ENCODE data around the gene TMEM60. TPM values are rescaled to one million over a fixed set of nuclear protein-coding genes. Genes with fewer than 3 reads are reported as not detected.
"Not testable (repeated sequence)": the region's sequence is repeated elsewhere in the genome, so short reads cannot be mapped to it uniquely, and the experiment has no call there.

The TMEM60 gene
- total RNA-seq, 1 experiment from 2014 or later, result 37.0 TPM

DNA sequence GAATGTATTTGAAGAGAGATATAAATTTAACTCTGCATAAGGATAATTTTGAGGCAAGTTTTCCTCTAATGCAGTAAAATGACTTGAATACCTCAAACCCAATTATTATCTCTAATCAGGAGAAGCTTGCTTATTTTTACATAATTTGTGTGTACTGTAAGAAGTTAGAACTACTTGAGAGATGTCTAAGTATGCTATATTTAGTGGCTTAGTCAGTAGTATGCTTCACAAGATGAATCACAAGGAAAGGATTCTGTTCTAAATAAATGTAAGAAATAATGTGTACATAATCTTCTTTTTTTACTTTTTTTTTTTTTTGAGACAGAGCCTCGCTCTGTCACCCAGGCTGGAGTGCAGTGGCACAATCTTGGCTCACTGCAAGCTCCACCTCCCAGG lies 14.1 kb upstream of the TMEM60 start:
- no peak for DNase-seq (ENCODE audit: extremely low read depth, low read depth)

DNA sequence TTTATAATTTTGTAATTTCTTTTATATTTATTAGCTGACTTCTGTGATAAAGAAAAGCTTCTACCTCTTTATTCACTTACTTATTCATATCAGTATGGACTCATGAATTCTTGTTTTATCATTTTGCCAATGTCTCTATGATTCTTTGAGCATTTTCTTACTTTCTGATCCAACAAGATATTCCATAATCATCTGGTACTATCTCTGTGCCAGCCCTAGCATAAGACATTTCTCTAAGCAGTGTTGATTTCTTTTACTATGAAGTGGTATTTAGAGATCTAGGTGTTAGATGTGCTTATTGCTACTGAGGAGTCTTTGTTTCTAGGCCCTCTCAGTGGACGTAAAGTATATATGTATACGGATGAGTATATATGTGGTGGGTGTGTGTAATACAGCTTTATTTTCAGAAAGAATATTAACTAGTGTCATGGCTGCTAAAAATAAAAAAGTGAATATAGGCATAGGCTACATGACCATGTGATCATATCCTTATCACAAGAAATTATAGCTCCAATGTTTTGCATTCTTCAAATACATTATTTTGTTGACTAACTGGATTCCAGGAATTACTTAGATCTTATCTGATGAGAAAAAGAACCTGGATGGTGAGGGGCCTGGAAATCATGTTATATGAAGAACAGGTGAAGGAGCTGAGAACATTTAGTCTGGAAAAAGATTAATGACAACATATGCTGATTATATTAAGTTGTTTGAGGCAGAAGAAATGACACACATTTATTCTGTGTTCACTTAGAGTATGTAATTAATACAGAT lies 13.5 kb upstream of the TMEM60 start:
- DNase-seq (ENCODE audit: extremely low read depth, low read depth), result no peak

DNA sequence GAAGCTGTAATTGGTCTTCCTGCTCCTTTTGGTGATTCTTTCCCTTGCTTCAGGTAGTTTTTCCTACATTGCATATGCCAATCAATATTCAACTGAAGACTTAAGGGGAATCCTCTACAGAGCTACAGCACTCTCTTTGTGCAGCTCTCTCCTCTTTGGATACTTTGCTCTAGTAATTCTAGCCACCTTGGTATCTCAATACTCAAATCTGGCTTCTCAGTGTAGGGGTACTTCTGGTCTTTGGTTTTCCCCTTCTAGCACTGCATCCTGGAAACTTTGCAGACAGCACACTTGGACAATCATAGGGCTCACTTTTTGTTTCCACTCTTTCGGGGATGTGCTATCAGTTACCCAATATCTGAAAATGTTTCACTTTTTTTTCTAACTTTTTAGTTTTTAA lies 10.3 kb upstream of the TMEM60 start:
- DNase-seq (ENCODE audit: extremely low read depth, low read depth), result no peak

DNA sequence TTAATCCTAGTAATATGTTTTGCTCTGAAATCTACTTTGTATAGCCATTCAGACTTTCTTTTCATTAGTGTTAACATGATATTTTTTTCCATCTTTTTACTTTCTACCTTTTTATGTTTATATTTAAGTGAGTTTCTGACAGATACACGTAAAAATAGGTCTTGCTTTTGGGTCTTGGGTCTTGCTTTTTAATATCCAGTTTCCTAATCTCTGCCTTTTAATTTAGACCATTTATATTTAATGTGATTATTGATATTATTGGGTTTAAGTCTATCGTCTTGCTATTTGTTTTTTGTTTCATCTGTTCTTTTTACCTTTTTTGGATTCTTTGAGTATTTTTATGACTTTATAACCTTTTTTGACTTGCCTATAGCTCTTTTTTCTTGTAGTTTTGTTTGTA lies 8.2 kb upstream of the TMEM60 start:
- DNase-seq (ENCODE audit: extremely low read depth, low read depth), result no peak

DNA sequence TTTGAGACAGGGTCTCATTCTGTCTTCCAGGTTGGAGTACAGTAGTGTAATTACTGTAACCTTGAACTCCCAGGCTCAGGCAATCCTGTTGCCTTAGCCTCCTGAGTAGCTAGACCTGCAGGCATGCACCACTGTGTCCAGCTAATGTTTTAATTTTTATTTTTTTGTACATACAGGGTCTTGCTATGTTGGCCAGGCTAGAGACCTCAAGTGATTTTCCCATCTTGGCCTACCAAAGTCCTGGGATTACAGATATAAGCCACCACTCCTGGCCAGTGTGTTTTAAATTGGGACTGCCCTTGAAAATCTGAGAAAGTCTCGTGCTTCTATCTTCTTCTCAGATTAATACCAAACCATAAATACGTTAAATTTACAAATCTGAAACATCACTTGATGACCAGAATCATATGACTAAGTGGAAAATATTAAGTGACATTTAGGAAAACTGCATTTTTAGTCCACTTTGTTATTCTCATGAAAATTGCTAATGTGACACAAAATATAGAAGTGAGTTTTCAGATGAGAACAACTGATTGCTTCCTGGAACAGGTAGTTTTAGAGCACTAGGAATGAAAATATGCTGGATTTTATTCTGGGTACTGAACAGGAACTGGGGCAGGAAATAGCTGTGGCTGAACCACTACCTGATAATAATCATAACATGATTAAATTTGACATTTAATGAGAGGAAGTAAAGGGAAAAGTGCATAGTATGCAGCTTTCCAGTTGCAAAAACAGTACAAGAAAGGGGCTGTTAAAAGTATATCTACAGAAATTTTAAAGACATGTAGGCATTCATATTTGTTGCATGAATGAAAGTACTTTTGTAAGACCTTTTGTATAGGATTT lies 4.5 kb upstream of the TMEM60 start:
- DNase-seq (ENCODE audit: extremely low read depth, low read depth), result no peak

DNA sequence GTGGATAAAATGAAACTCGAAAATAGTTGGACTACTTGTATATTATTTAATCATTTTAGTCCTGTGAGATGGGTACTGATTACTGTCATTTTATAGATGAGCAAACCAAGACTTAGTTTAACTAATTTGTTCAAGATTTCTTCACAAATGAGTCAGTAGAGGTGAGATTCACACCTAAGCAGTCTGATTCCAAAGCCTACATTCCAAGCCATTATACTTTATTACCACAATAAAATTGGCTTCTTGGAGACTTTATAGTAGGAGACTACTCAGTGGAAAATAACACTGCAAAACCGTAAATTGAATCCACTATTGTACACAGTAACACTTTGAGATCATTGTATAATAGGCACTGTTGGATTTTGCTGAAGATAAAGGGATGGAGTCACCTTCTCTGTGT lies 2.5 kb upstream of the TMEM60 start:
- DNase-seq (ENCODE audit: extremely low read depth, low read depth), result no peak

DNA sequence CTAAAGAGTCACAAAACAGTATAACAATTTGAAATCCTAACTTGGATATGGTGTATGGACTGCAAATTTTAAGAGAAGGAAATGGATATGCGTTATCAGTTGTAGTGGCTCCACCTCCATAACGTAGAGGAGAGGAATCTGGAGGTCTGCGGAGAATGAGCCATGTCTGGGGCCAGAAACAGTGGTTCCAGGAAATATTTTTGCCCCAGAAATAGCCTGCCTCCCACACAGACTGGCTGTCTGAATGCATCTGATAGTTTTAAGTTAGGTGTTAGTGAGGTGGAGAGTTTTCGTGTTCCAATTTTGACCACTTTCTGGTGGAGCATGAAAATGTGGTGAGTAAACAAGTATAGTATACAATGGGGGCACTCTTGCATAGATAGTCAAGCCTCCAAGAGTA lies 1.9 kb upstream of the TMEM60 start:
- no peak for DNase-seq (ENCODE audit: extremely low read depth, low read depth)

DNA sequence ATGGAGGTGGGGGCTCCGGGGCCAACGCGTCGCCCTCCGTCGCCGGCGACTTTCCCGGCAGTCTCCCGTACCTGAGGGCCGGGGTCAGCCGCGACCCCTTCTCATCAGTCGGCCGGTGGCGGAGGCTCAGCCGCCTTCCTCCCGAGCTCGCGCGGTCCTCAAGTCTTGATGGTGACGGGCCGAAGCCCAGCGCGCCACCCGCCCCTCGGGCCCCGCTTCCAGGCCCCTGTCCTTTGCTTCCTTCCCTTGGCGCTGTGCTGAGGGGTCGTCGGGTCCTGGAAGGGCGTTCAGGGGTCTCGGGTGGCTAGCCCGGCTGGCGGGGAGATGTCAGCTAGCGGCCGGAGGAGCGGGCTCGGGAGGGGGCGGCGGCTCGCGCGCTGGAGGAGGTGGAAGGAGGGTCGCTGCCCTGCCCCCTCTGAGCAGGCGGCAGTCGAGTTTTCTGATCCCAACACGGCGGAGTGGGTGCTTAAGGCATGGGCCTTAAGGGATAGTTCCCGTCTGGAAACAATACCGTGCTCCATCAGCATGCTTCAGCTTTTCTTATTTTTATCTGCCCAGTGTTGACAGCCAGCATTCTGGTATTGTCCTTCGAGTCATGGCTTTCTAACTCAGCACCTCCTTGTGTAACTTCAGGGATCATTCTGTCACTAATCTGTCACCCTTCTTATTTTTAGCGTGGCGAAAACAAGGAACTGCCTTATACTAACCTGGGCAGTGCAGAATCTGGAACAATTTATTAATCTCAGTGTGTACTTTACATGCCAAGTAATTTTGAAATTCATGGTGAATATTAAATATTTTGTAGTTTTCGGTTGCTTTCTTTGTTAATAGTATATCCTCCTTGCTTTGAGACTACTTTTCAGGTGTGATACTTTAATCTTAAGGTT lies 1.1 kb upstream of the TMEM60 start:
- peak; percentile 12 for DNase-seq (ENCODE audit: extremely low read depth, low read depth)

DNA sequence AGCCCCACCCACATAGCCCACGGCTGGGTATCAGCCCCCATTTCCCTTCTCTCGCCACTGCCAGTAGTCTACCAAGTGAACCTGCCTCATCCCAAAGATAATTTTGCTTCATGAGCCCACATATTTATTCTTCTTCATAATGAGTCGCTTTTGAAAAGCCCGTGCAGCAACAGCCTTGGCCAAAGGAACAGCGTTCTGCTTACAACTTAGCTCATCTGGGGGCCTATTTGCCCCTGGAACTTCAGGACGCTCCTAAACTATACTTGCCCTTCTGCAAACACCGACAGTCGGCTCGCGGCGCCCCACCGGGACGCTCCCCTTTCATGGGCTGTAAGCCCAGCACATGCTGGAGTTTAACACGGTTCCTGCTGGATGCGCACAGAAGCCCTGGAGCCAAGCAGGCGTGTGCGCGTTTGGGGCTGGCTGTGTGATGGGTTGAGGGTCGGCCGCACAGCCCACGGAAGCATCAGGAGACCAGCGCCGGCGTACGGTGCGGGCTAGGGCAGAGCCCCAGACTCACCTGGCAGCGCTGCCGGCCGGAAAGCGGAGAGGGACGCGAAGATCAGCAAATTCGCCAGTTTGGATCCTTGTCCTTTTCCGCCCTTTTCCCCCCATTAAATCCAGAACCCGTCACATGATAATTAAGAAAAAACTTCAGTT lies 370 bp downstream of the TMEM60 start:
- no peak for DNase-seq (ENCODE audit: extremely low read depth, low read depth)

DNA sequence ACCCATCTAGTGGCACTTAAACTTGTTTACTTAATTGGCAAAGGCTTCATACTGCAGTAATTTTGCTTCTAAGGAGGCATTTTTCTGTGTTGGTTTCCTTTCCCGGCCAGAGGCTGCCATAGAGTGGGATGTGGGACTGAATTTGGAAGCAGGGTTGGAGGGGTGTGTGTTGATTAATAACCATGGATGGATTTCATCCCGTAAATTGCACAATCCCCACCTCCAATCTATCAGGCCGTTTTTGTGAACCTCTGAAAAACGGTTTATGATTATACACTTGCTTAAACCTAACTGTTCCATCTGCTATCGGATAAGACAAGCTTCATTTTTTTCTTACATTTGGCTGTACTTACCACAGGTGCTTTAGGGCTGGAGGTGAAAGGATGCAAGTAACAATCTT lies 1.3 kb downstream of the TMEM60 start:
- no peak for DNase-seq (ENCODE audit: extremely low read depth, low read depth)

DNA sequence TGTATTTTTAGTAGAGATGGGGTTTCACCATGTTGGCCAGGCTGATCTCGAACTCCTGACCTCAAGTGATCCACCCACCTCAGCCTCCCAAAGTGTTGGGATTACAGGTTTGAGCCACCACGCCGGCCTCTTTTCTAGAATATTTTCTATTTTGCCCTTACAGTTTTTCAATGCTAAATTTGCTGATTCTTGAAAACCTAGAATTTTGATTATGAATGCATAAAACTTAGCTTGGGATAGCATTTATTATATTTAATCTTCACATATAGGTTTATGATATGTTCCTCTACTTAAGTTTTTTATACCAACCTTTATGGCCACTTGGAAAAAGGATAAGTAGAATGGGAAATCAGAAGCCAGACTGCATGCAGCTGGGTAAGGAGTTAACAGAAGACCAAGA lies 2.1 kb downstream of the TMEM60 start:
- DNase-seq (ENCODE audit: extremely low read depth, low read depth), result no peak

DNA sequence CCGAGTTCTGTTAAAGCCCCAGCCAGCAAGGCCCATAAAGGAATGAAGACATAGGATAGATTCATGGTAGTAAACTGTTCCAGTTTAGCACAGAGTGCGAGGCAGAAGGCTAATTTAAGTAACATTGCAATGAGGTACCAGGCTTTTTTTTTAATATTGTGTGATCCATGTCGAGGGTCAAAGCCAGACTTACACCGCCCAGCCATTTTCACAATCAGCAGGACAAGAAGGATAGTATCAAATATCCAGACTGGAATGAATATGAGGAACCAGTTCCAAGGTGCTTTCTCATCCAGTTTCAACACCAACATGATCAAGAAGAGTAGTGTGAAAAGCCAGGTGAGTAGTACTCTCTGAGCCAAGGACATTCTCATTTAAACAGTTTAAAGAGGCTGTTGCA lies 4.2 kb downstream of the TMEM60 start:
- no peak for DNase-seq (ENCODE audit: extremely low read depth, low read depth)

DNA sequence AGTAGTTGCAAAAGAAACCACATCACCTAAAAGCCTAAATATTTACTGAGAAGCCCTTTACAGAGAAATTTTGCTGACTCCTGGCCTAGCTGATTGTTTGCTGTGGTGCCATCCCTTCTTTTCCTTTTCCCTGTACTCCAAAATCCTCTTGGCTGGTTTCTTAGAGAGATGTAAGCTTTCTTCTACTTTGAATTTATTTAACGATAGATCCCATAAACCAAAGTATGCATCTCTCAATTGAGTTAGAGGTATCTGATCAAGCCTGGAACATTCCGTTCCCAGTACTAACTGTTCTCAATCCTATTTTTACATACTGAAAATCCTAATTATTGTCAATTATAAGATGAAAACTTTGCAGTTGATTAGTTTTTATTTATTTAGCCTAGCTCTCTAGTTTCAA lies 6.3 kb downstream of the TMEM60 start:
- no peak for DNase-seq (ENCODE audit: extremely low read depth, low read depth)

DNA sequence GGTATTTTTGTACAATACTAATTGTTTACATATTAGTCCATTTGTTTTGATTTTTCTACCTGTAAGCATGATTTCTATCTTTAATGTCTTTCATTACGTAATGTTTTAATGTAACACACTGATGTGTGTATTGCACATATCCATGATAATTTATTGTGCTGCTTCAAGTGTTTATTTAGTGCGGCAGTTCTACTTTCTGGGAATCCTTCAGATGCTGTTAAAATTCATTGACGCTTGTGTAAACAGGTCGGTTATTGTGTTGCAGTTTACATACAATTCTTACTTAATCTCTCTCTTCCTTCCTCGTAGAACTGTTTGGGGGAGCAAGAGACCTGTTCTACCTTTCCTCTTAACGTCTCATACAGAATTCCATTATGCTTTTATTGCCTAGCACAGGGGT lies 6.9 kb downstream of the TMEM60 start:
- DNase-seq (ENCODE audit: extremely low read depth, low read depth), result peak; percentile 40

DNA sequence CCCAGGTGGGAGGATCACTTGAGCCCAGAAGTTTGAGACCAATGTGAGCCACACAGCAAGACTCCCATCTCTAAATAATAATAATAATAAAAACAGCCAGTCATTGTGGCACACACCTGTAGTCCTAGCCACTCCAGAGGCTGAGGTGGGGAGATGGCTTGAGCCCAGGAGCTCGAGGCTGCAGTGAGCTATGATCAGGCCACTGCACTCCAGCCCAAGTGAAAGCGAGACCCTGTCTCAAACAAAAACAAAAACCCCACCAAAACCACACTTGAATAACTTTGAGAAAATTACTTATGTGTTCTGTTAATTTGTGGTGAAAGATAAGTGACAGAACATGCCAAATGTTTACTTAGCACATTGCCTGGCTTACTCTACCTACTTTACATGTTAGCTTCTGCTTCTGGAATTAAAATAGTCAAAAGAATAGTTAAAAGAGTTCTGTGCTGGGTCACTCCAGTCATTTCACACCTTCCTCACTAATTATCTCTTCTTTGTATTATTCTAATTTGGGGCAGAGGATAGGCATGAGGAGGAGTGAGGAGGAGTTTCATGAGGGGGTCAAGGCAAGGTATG lies 9.8 kb downstream of the TMEM60 start:
- DNase-seq (ENCODE audit: extremely low read depth, low read depth), result no peak

DNA sequence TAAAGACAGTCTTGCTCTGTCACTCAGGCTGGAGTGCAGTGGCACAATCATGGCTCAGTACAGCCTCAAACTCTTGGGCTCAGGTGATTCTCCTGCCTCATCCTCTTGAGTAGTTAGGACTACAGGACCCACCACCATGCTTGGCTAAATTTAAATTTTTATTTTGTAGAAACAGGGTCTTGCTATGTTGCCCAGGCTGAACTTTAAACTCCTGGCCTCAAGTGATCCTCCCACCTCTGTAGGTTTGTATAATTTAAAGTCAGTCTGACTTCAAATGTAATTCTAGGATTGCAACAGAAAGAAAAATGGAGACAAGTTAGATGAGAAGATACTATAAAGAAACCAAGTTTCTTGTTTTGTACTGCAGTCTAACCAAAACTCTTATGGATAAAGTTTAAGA lies 11.5 kb downstream of the TMEM60 start:
- no peak for DNase-seq (ENCODE audit: extremely low read depth, low read depth)

DNA sequence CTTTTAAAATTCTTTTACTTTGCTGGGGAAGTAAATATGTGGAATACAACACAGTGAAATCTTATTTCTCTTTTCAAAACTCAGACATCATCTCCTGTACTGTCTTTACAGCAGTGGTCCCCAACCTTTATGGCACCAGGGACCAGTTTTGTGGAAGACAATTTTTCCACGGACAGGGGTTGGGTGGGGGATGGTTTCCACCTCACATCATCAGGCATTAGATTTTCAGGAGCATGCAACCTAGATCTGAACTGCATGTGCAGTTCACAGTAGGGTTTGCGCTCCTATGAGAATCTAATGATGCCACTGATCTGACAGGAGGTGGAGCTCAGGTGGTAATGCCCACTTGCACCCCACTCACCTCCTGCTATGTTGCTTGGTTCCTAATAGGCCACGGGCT lies 12.2 kb downstream of the TMEM60 start:
- no peak for DNase-seq (ENCODE audit: extremely low read depth, low read depth)

DNA sequence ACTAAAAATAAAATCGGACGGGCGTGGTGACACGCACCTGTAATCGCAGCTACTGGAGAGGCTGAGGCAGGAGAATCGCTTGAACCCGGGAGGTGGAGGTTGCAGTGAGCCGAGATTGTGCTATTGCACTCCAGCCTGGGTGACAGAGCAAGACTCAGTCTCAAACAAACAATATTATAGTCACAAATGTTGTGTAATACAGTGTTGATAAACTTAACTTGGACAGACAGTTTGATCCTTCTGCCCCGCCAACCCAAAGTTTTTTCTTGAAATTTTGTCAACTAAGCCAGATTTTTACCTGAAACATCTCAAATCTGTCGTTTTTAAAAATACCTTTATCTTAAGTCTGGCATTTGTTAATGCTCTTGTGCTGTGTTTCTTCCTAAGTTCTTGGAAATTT lies 13.8 kb downstream of the TMEM60 start:
- not testable (repeated sequence) for DNase-seq (ENCODE audit: extremely low read depth, low read depth)

DNA sequence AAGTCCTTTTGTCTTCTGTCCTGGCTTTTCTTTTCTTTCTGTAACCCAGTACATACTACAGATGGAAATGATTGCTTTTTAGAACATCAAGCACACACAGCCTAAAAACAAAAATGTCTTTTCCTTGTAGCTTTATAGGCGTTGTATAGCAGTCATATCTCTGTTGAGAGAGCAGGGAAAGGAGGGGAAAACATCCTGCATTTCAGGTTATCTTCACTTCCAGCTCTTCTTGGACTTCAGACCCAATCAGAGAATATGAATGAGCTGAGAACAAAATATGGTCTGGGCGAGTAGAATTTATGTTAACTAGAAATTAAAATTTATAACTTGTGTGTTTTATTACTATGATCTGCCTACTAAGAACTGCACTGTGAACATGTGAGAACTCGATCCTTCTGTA lies 14.7 kb downstream of the TMEM60 start:
- DNase-seq (ENCODE audit: extremely low read depth, low read depth), result no peak

DNA sequence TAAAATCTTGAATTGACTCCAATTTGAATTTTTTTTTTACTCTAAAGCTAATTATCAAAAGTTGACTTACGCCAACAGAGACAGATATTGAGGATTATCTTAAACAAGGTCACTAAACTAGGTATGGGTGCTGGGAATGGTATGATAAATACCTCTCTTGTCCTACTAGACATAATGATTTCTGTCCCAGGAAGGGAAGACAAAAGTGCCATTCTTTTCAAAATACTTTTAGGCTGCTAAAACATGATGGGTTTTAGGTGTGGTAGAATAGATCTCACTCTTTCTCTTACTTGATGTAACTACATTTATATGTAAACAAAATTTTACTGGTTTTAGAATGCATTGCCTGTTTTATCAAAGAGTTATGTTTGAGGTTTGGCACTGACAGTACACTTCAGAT lies 15.1 kb downstream of the TMEM60 start:
- DNase-seq (ENCODE audit: extremely low read depth, low read depth), result no peak

Measured in NCI-H460 (cell line).